Activated naive CD8-positive, alpha-beta T cell treated with anti-CD3 and anti-CD28 coated beads, Interleukin-2, amount 50 U/mL, for 24 hours (primary cell): ENCODE data around the gene CALML6.
A peak's percentile ranks its signal among the peaks of the same experiment; 100 is the strongest.

Source experiments
- ATAC-seq: fragments of 150-1000 bp; cut with Tn5 transposase; one replicate; pipeline ENCODE4 v1.10.0; 2021
- DNase-seq: peaks from one replicate; pipeline ENCODE4 v3.0.0; 2021
- H3K27ac Mint-ChIP-seq: one replicate; pipeline ENCODE4 v1.8.0; 2021; ENCODE audit warnings: mild to moderate bottlenecking, mixed read lengths
- H3K27me3 Mint-ChIP-seq: one replicate; pipeline ENCODE4 v1.8.0; 2021; ENCODE audit warnings: mixed read lengths
- H3K36me3 Mint-ChIP-seq: one replicate; pipeline ENCODE4 v1.8.0; 2021; ENCODE audit warnings: low read depth, mixed read lengths
- H3K4me1 Mint-ChIP-seq: one replicate; pipeline ENCODE4 v1.8.0; 2021; ENCODE audit warnings: mixed read lengths
- H3K4me3 Mint-ChIP-seq: one replicate; pipeline ENCODE4 v1.8.0; 2021; ENCODE audit warnings: mild to moderate bottlenecking, moderate library complexity, mixed read lengths
- H3K9me3 Mint-ChIP-seq: one replicate; pipeline ENCODE4 v1.8.0; 2021; ENCODE audit warnings: mixed read lengths

CALML6 gene, protein sequence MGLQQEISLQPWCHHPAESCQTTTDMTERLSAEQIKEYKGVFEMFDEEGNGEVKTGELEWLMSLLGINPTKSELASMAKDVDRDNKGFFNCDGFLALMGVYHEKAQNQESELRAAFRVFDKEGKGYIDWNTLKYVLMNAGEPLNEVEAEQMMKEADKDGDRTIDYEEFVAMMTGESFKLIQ

DNA sequence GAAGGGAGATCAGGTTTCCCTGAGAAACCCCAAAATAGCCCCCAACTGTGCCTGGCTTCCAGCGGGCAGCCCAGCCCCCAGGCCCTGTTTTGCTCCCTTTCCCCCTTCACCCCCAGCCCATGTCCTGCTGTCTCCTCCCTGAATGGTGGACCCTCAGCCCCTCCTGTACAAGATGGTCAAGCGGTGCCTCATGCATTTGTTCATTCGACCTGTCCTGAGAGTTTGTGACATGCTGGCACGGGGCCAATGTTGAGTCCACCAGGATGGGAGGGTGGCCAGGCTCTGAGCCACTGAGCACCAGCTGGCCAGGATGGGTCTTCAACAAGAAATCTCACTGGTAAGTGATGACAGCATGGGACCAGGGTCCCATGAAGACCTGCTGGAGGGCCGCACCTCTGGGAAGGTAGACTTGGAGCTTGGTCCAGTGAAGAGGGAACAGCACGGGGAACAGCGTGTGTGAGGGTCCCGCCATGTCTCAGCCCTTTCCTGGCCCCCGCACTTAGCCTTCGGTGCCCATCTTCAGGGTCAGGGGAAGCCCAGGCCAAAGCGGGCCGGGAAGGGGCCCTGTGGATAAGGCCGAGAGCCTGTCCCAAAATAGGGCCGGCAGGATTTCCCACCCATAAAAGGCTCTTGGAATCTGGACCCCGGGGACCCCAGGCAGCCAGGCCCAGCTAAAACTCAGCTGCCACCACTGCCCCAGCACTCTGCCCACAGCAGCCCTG, at the start of gene CALML6:
CALML6 (plus strand) TSS at position 290 of the 722 bp plus-strand sequence; CDS start at position 311, 21 bp downstream.
- no peaks in the 10 kb centered on the region for H3K9me3 Mint-ChIP-seq
- no peak for DNase-seq
- peaks cover 6% of the 10 kb centered on the region for H3K4me1 Mint-ChIP-seq
- H3K36me3 Mint-ChIP-seq, result no peaks in the 10 kb centered on the region
- no peaks in the 10 kb centered on the region for H3K27me3 Mint-ChIP-seq
- H3K4me3 Mint-ChIP-seq, result no peak within 1 kb of the TSS
- no peak within 1 kb of the TSS for H3K27ac Mint-ChIP-seq
- ATAC-seq, result no peak

DNA sequence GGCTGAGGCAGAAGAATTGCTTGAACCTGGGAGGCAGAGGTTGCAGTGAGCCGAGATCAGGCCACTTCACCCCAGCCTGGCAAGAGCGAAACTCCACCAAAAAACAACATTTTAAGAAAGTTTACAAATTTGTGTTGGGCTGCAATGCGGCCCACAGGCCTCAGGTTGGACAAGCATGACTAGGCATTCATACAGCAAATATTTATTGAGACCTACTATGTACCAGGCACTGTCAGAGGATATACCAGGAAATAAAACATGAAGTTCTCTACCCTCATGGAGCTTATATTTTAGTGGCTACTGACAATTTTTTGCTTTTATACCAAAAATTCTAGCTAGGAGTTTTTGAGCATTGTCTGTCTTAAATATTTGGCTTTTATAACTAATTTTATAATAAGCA, 47.9 kb upstream of the CALML6 start:
- no peaks in the 10 kb centered on the region for H3K27me3 Mint-ChIP-seq
- no peak overlapping the region for H3K4me3 Mint-ChIP-seq
- DNase-seq, result no peak
- peaks cover 57% of the 10 kb centered on the region for H3K4me1 Mint-ChIP-seq
- H3K9me3 Mint-ChIP-seq, result no peaks in the 10 kb centered on the region
- ATAC-seq, result no peak
- H3K36me3 Mint-ChIP-seq, result peaks cover 25% of the 10 kb centered on the region
- no peak overlapping the region for H3K27ac Mint-ChIP-seq

DNA sequence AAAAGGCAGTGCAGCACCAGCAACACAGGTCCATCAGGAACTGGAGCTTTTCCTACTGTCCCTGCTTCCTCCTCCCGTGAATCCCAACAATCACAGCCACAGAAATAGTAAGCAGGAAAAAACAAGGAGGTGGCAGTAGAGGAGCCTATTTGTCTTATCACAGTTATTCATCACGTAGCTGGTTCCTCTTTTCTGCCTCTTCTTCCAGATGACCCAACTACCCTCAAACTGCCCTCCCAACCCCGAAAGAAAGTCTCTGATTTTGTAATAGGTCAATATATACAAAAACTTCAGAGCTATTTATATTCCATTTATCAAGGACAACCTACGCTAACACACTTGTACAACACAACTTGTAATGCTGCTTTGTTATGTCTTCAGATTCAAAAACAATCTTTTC, 45.6 kb upstream of the CALML6 start:
- no peaks in the 10 kb centered on the region for H3K27me3 Mint-ChIP-seq
- ATAC-seq (no peak), DNase-seq (no peak)
- peaks cover 32% of the 10 kb centered on the region for H3K36me3 Mint-ChIP-seq
- no peaks in the 10 kb centered on the region for H3K9me3 Mint-ChIP-seq
- no peak overlapping the region for H3K4me3 Mint-ChIP-seq
- no peak overlapping the region for H3K27ac Mint-ChIP-seq
- peaks cover 57% of the 10 kb centered on the region for H3K4me1 Mint-ChIP-seq

DNA sequence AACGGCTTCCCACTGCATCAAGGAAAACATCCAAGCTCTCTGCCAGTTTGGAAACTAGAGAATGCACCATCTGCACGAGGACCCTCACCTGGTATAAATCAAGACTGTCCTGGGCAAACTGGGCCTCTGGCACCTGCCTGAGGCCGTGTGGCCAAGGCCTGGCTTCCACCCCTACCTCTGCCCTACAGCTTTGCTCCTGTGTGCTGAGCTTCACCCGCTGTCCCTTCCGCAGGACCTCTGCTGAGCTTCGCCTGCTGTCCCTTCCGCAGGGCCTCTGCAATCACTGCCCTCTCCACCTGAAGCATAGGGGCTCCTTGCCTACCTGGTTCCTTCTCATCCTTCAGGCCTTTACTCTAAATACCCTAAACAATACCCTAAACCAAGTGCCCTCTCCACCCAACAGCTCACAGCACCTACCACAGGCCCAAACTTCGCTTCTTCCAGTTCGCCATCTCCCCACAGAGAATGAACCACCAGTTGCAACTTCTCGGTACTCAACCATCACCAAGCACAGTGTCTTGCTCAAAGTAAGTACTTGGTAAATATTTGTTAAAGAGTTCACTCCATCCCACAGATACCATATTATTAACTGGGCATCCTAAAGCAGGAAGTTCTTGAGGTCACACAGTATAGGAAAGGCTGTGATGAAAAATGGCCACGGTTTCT, 42.6 kb upstream of the CALML6 start:
- H3K27ac Mint-ChIP-seq, result no peak overlapping the region
- ATAC-seq, result no peak
- peaks cover 68% of the 10 kb centered on the region for H3K4me1 Mint-ChIP-seq
- no peaks in the 10 kb centered on the region for H3K27me3 Mint-ChIP-seq
- DNase-seq, result no peak
- H3K4me3 Mint-ChIP-seq, result no peak overlapping the region
- H3K9me3 Mint-ChIP-seq, result no peaks in the 10 kb centered on the region
- peaks cover 47% of the 10 kb centered on the region for H3K36me3 Mint-ChIP-seq

DNA sequence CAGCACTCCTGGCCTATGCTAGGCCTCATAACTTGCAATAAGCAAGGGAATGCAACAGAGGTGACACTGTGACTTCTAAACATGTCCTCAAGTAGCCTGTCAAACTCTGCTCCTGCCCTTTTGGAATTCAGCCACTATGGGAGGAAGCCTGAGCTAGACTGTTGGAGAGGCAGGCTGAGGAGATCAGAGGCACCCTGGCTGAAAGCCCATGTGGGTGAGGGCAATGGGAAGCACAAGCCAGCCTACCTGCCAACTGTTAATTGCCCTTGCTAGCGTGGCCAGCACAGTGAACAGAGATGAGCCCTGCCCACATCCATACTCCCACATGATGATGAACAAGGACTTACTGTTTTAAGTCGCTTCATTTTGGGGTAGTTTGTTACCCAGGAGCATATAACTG, 41.9 kb upstream of the CALML6 start:
- Mint-ChIP-seq H3K27ac (no peak overlapping the region), H3K9me3 (no peaks in the 10 kb centered on the region), H3K36me3 (peaks cover 51% of the 10 kb centered on the region)

DNA sequence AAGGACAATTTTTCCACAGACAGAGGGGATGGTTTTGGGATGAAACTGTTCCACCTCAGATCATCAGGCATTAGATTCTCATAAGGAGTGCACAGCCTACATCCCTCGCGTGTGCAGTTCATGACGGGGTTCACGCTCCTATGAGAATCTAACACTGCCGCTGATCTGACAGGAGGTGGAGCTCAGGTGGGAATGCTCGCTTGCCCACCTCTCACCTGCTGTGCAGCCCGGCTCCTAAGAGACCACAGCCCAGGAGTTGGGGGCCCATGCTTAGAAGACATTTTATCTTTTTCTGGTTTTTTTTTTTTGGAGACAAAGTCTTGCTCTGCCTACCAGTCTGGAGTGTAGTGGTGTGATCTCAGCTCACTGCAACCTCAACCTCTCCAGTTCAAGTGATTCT, 40.2 kb upstream of the CALML6 start:
- DNase-seq (no peak), ATAC-seq (no peak)
- Mint-ChIP-seq H3K4me3 (no peak overlapping the region), H3K4me1 (peaks cover 74% of the 10 kb centered on the region), H3K27ac (no peak overlapping the region), H3K9me3 (no peaks in the 10 kb centered on the region), H3K36me3 (peaks cover 59% of the 10 kb centered on the region), H3K27me3 (no peaks in the 10 kb centered on the region)

More for the DNA sequence above, 41.9 kb upstream of the CALML6 start:
- no peak overlapping the region for H3K4me3 Mint-ChIP-seq
- peaks cover 71% of the 10 kb centered on the region for H3K4me1 Mint-ChIP-seq
- H3K27me3 Mint-ChIP-seq, result no peaks in the 10 kb centered on the region
- ATAC-seq (no peak), DNase-seq (no peak)

DNA sequence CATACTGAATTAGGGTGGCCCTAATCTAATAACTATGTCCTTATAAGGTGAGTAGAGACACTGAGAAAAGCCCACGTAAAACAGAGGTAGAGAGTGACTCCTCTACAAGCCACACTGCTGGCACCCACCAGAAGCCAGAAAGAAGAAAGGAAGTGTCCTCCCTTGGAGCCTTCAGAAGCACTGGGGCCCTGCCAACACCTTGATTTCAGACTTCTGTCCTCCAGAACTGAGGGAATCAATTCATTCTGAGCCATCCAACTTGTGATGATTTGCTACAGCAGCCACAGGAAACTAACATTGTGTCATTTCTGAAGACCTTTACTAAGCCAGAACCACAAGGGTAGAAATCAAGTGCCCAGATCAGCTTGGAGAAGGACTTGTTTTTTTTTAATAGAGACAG, 39.1 kb upstream of the CALML6 start:
- Mint-ChIP-seq H3K27me3 (no peaks in the 10 kb centered on the region), H3K9me3 (no peaks in the 10 kb centered on the region), H3K27ac (peak overlapping the region; percentile 83), H3K4me1 (peaks cover 77% of the 10 kb centered on the region), H3K4me3 (peak overlapping the region; percentile 41), H3K36me3 (peaks cover 61% of the 10 kb centered on the region)
- DNase-seq, result peak; percentile 28
- ATAC-seq, result peak; percentile 80

DNA sequence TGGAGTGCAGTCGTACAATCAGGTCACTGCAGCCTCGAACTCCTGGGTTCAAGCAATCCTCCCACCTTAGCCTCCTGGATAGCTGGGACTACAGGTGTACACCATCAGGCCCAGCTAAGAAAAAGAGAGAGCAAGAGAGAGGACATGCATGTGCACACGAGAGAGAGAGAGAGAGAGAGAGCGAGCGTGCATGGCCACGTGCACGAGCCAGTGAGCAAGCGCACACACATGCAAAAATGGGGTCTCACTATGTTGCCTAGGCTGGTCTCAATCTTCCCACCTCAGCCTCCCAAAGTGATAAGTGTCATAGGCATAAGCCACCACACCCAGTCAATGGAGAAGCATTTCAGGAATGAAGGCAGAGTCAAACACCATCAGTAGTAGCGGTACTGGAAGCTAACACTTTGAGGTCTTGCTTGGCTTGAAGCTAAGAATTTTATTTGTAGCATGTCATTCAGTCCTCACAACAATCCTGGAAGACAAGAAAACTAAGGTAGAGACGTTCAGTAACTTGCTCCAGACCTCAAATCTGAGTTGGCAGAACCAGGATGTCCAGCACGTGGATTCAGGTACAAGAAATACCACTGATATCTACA, 38.6 kb upstream of the CALML6 start:
- Mint-ChIP-seq H3K4me1 (peaks cover 79% of the 10 kb centered on the region), H3K27ac (peak overlapping the region; percentile 83), H3K36me3 (peaks cover 57% of the 10 kb centered on the region), H3K4me3 (peak overlapping the region; percentile 41), H3K9me3 (no peaks in the 10 kb centered on the region), H3K27me3 (no peaks in the 10 kb centered on the region)
- ATAC-seq (peak; percentile 22), DNase-seq (no peak)

DNA sequence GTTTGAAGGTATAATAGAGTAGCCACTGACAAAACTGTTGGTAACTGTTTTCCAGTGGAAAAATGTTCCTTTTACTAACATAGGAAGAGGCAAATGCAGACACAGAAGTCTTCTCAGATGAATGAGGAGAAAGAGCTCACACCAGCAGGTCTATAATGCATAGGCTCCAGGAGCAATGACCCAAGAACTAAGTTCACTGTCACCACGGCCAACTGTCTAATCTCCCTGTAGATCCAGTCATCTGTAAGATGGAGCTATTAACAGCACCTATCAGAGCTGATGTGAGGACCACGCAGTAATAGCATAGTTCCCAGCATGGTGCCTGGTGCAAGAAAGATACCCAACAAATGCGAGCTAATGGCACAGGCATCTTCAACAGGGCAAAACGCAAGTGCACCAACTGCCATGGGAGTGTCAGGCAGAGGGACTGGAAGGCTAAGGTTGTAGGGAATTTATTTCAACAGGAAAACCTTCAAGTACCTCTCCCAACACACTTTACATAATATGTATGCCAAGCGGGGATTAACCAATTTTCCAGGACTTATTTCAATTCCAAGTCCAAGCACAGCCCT, 37.1 kb upstream of the CALML6 start:
- Mint-ChIP-seq H3K36me3 (peaks cover 47% of the 10 kb centered on the region), H3K27me3 (no peaks in the 10 kb centered on the region), H3K27ac (peak overlapping the region; percentile 67), H3K9me3 (no peaks in the 10 kb centered on the region), H3K4me1 (peaks cover 76% of the 10 kb centered on the region), H3K4me3 (no peak overlapping the region)
- DNase-seq (no peak), ATAC-seq (no peak)

DNA sequence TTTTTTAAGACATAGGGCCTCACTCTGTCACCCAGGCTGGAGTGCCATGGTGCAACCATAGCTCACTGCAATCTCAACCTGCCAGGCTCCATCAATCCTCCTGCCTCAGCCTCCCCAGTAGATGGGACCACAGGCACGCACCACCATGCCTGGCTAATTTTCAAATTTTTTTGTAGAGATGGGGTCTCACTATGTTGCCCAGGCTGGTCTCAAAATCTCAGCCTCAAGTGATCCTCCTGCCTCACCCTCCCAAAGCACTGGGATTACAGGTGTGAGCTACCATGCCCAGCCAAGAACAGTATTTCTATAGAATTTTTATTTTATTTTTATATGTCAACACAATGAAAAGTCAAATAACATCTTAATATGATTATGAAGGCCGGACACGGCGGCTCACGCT, 35.1 kb upstream of the CALML6 start:
- ATAC-seq, result no peak
- Mint-ChIP-seq H3K4me1 (peaks cover 79% of the 10 kb centered on the region), H3K36me3 (peaks cover 41% of the 10 kb centered on the region), H3K27ac (no peak overlapping the region), H3K9me3 (no peaks in the 10 kb centered on the region), H3K4me3 (no peak overlapping the region), H3K27me3 (no peaks in the 10 kb centered on the region)
- DNase-seq, result no peak

DNA sequence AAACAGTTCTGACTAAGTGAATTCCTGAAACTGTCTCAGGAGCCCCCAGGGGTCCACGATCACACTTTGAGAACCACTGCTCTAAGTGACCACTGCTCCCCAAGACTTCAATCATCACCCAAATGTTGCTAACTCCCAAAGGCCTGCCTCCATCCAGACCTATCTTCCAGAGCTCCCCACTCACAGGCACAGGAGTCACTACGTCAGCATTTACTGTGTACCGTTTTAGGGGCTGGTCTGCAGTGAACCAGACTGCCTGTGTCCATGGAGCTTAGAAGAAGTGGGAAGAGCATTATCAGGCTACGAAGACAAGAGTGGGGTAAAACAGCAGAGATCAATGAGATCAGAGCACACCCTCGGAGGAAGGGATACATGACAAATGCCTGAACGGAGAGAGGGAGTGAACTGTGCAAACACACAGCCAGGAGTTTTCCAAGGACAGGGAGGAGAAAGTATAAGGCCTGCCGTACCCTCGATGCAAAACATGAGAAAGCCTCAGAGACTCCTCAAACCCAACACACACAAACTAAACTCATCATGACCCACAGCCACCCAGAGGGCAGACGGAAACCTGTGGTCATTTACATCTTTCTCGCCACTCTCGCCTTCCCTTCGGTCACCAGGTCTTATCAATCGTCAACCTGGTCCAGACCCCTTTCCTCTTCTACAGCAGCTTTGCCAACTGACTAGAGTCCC, 34.3 kb upstream of the CALML6 start:
- Mint-ChIP-seq H3K9me3 (no peaks in the 10 kb centered on the region), H3K27me3 (no peaks in the 10 kb centered on the region), H3K27ac (peak overlapping the region; percentile 16), H3K4me3 (no peak overlapping the region), H3K4me1 (peaks cover 71% of the 10 kb centered on the region), H3K36me3 (peaks cover 34% of the 10 kb centered on the region)
- ATAC-seq, result no peak
- no peak for DNase-seq

DNA sequence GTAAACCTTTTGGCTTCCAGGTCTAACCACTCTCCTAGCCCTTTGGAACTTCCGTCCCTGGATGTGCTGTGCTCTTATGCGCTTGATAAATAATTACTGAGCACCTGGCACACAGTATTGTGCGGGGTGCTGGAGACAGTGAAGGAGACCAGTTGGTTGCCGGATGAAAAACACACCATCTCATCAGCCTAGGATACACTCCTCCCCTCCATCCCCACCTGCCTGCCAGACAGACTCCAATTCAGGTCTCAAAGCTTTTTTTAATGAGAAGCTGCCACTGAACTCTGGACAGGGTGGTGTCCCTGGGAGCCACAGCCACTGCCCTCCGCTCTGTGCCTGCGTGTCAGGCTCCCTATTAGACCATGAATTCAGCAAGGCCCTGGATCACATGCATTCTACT, 33.3 kb upstream of the CALML6 start:
- Mint-ChIP-seq H3K36me3 (peaks cover 29% of the 10 kb centered on the region), H3K4me3 (no peak overlapping the region), H3K27ac (no peak overlapping the region), H3K27me3 (no peaks in the 10 kb centered on the region), H3K4me1 (peaks cover 68% of the 10 kb centered on the region), H3K9me3 (no peaks in the 10 kb centered on the region)
- DNase-seq (no peak), ATAC-seq (no peak)

DNA sequence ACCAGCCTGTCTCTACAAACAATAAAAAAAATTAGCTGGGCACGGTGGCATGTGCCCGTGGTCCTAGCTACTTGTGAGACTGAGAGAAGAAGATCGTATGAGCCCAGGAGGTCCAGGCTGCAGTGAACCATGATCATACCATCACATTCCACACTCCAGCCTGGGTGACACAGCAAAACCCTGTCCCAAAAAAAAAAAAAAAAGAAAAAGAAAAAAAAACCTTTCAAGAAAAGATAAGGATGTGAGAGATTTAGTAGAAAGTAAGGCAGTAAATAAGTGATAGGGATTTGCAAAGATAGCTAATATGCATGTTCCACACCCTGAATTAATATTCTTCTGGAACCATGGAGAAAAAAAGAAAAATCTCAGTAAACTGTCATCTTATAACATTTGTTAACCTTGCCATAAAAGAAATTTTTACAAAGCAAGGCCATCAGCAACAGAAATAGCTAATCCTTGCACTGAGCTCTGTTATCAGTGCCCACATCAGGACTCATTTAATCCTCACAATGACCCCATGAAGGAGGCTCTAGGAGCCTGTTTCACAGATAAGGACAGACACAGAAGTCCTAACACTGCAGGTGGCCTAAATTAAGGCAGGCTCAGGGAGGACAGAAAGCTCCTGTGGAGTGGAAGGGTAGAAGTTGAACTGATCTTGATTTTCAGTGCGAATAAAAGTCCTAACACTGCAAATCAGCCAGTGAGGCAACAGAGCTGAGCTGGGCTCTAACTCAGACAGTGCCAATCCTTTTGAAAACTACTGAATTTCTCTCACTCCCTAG, 31.8 kb upstream of the CALML6 start:
- H3K9me3 Mint-ChIP-seq, result no peaks in the 10 kb centered on the region
- H3K4me1 Mint-ChIP-seq, result peaks cover 71% of the 10 kb centered on the region
- H3K4me3 Mint-ChIP-seq, result no peak overlapping the region
- DNase-seq (no peak), ATAC-seq (no peak)
- H3K27ac Mint-ChIP-seq, result peak overlapping the region; percentile 22
- peaks cover 30% of the 10 kb centered on the region for H3K36me3 Mint-ChIP-seq
- H3K27me3 Mint-ChIP-seq, result no peaks in the 10 kb centered on the region
